SK-N-SH (cell line): Measurements from ENCODE around the gene CCNJL. TPM values are rescaled to one million over a fixed set of nuclear protein-coding genes. Genes with fewer than 3 reads are reported as not detected.
"Not testable (repeated sequence)": the region's sequence is repeated elsewhere in the genome, so short reads cannot be mapped to it uniquely, and the experiment has no call there.

ENCODE experiments used
- CTCF ChIA-PET: fragments of 300-600, 350-600 bp; formaldehyde crosslinking; extraction: SDS; loops from one replicate; lab custom pipeline; 2021; lab: Yijun Ruan, JAX
- POLR2A ChIA-PET: fragments of 350-600 bp; sonication (Branson Sonifier 250); formaldehyde crosslinking; extraction: SDS; loops from one replicate; lab custom pipeline; 2020; ENCODE audit warnings: antibody characterized with exemption, inconsistent platforms; lab: Yijun Ruan, JAX
- DNase-seq: peaks from one replicate; pipeline ENCODE4 v3.0.0; 2012
- H2AFZ ChIP-seq: fragments of 200-600 bp; sonication (generic); 2 replicates; pipeline ENCODE4 v1.8.1; 2016; ENCODE audit warnings: antibody characterized with exemption, mild to moderate bottlenecking, low read depth
- H3F3A ChIP-seq: fragments of 200-600 bp; sonication (generic); replicated peaks from 2 replicates; pipeline ENCODE3; 2016; ENCODE audit warnings: antibody characterized with exemption, mild to moderate bottlenecking; ENCODE audit not compliant: insufficient read depth
- H3K27ac ChIP-seq, 2 experiments: fragments of 200-500 bp in 1 of 2; fragments of 200-600 bp in 1 of 2; sonication (Bioruptor generic) in 1 of 2; sonication (generic), shearing (Covaris generic) in 1 of 2; 2 replicates each; pipeline versions ENCODE4 v1.5.1 to v1.6.1; 2014 to 2016; ENCODE audit warnings: low read depth in 2 of 2, inconsistent platforms in 1 of 2, low read length in 1 of 2, mild to moderate bottlenecking in 1 of 2, mixed read lengths in 1 of 2
- H3K27me3 ChIP-seq: fragments of 200-600 bp; sonication (generic), shearing (Covaris generic); 2 replicates; pipeline ENCODE4 v1.6.1; 2016; ENCODE audit warnings: mixed run types; ENCODE audit not compliant: insufficient read depth
- H3K36me3 ChIP-seq, 2 experiments: fragments of 200-500 bp in 1 of 2; fragments of 200-600 bp in 1 of 2; sonication (Bioruptor generic) in 1 of 2; sonication (generic) in 1 of 2; replicated peaks in 1 of 2; 2 replicates each; pipeline versions ENCODE3 to v1.5.1; 2014 to 2016; ENCODE audit warnings: low read length in 1 of 2, mild to moderate bottlenecking in 1 of 2; ENCODE audit not compliant: insufficient read depth in 2 of 2, control insufficient read depth in 1 of 2
- H3K4me1 ChIP-seq, 2 experiments: fragments of 200-500 bp in 1 of 2; fragments of 200-600 bp in 1 of 2; sonication (Bioruptor generic) in 1 of 2; sonication (generic), shearing (Covaris generic) in 1 of 2; 2 replicates each; pipeline versions ENCODE4 v1.5.1 to v1.6.1; 2014 to 2016; ENCODE audit warnings: low read depth in 1 of 2, low read length in 1 of 2, mixed run types in 1 of 2; ENCODE audit not compliant: insufficient read depth in 2 of 2, control insufficient read depth in 1 of 2
- H3K4me2 ChIP-seq: fragments of 200-600 bp; sonication (generic), shearing (Covaris generic); 2 replicates; pipeline ENCODE4 v1.6.1; 2017; ENCODE audit warnings: mixed run types
- H3K4me3 ChIP-seq, 2 experiments: fragments of 200-500 bp in 1 of 2; fragments of 200-600 bp in 1 of 2; sonication (Bioruptor generic) in 1 of 2; sonication (generic), shearing (Covaris generic) in 1 of 2; 2 replicates each; pipeline versions ENCODE4 v1.5.1 to v1.8.1; 2014 to 2016; ENCODE audit warnings: low read depth in 2 of 2, inconsistent platforms in 1 of 2, low read length in 1 of 2, mild to moderate bottlenecking in 1 of 2, mixed read lengths in 1 of 2, moderate library complexity in 1 of 2
- H3K79me2 ChIP-seq: fragments of 200-600 bp; sonication (generic); 2 replicates; pipeline ENCODE4 v1.8.1; 2017; ENCODE audit warnings: mild to moderate bottlenecking; ENCODE audit not compliant: insufficient read depth
- H3K9ac ChIP-seq: fragments of 200-600 bp; sonication (generic); 2 replicates; pipeline ENCODE4 v1.6.1; 2017; ENCODE audit warnings: mixed run types
- H3K9me2 ChIP-seq: fragments of 200-600 bp; sonication (generic); 2 replicates; pipeline ENCODE4 v1.6.1; 2017; ENCODE audit warnings: mixed run types
- H3K9me3 ChIP-seq: fragments of 200-600 bp; sonication (generic); 2 replicates; pipeline ENCODE4 v1.6.1; 2017; ENCODE audit warnings: mixed run types, mild to moderate bottlenecking, moderate library complexity
- H4K20me1 ChIP-seq: fragments of 200-600 bp; sonication (generic); 2 replicates; pipeline ENCODE4 v1.6.1; 2017; ENCODE audit warnings: mild to moderate bottlenecking, mixed run types; ENCODE audit not compliant: insufficient read depth
- ELF1 ChIP-seq: IDR thresholded peaks from 2 replicates; pipeline ENCODE4 v1.4.0; 2012
- FOSL2 ChIP-seq: IDR thresholded peaks from 2 replicates; pipeline ENCODE4 v1.4.0; 2012; ENCODE audit warnings: low read depth, mild to moderate bottlenecking, moderate library complexity, borderline replicate concordance
- GATA2 ChIP-seq: sonication (generic); formaldehyde crosslinking; IDR thresholded peaks from 2 replicates; pipeline ENCODE4 v1.5.0; 2020; ENCODE audit warnings: mild to moderate bottlenecking, missing genetic modification reagents
- IRF3 ChIP-seq: fragments of 150-350 bp; IDR thresholded peaks from 2 replicates; pipeline ENCODE4 v1.6.1; 2016; ENCODE audit warnings: mild to moderate bottlenecking, low read depth, low read length
- MAX ChIP-seq: IDR thresholded peaks from 2 replicates; pipeline ENCODE4 v1.4.0; 2012; ENCODE audit warnings: low read depth
- MXI1 ChIP-seq: IDR thresholded peaks from 2 replicates; pipeline ENCODE4 v1.6.1; 2012; ENCODE audit warnings: mild to moderate bottlenecking, low read depth, low read length, improper control_type of control experiment
- NRF1 ChIP-seq: IDR thresholded peaks from 2 replicates; pipeline ENCODE4 v1.6.1; 2012; ENCODE audit warnings: low read depth, mild to moderate bottlenecking, low read length
- RCOR1 ChIP-seq: fragments of 150-350 bp; IDR thresholded peaks from 2 replicates; pipeline ENCODE4 v1.6.1; 2017; ENCODE audit warnings: antibody characterized with exemption, low read length
- REST ChIP-seq: IDR thresholded peaks from 2 replicates; pipeline ENCODE4 v1.6.1; 2012; ENCODE audit warnings: mild to moderate bottlenecking, low read depth, low read length, moderate library complexity
- RFX5 ChIP-seq: IDR thresholded peaks from 2 replicates; pipeline ENCODE4 v1.6.1; 2012; ENCODE audit warnings: mild to moderate bottlenecking, improper control_type of control experiment, low read length
- RXRA ChIP-seq: IDR thresholded peaks from 2 replicates; pipeline ENCODE4 v1.4.0; 2012; ENCODE audit warnings: low read depth, mild to moderate bottlenecking, borderline replicate concordance
- SIN3A ChIP-seq: IDR thresholded peaks from 2 replicates; pipeline ENCODE4 v1.6.1; 2012; ENCODE audit warnings: low read depth, mild to moderate bottlenecking, low read length, moderate library complexity, borderline replicate concordance
- TAF1 ChIP-seq: IDR thresholded peaks from 2 replicates; pipeline ENCODE4 v1.6.1; 2012; ENCODE audit warnings: low read depth, mild to moderate bottlenecking, low read length, moderate library complexity, borderline replicate concordance
- USF1 ChIP-seq: IDR thresholded peaks from 2 replicates; pipeline ENCODE4 v1.4.0; 2012; ENCODE audit warnings: low read depth, borderline replicate concordance
- USF2 ChIP-seq: fragments of 150-350 bp; IDR thresholded peaks from 2 replicates; pipeline ENCODE4 v1.6.1; 2017; ENCODE audit warnings: antibody characterized with exemption, low read length, low read depth, borderline replicate concordance
- YY1 ChIP-seq: IDR thresholded peaks from 2 replicates; pipeline ENCODE4 v1.4.0; 2012; ENCODE audit warnings: low read depth, mild to moderate bottlenecking
- WGBS: methylation state at CpG from one replicate; pipeline ENCODE4 v1.1.6; 2017; ENCODE audit warnings: low lambda C conversion rate; 5-methylcytosine and 5-hydroxymethylcytosine counted together
- polyA plus RNA-seq, 3 experiments: library from polyadenylated mRNA; depleted of rRNA; stranded (reverse); fragments of >200 nt; gene quantifications; 2 replicates each; pipeline ENCODE4 v1.2.3, GENCODE V29; 2012

CCNJL gene
- polyA plus RNA-seq, 1 of the 3 experiments (the other 2 are of a cell fraction): 7.1 TPM

- no peak for TF ChIP-seq RXRA
- no peak for TF ChIP-seq USF1
- TF ChIP-seq MXI1: no peak
- TF ChIP-seq RFX5: no peak
- no peak for TF ChIP-seq SIN3A
- no peak for TF ChIP-seq RCOR1
- TF ChIP-seq GATA2: no peak; the same call in 1 of the 2 replicates
- TF ChIP-seq USF2: no peak
- TF ChIP-seq IRF3: no peak
- no peak for TF ChIP-seq NRF1
- TF ChIP-seq TAF1: no peak
- no peak for TF ChIP-seq FOSL2
- TF ChIP-seq MAX: no peak
- TF ChIP-seq REST: no peak
- TF ChIP-seq YY1: no peak
- no peak for TF ChIP-seq ELF1
- Histone ChIP-seq H3K9me3 (no peaks in the 10 kb centered on the region), H3K4me1 (peaks cover 0 to 7% of the 10 kb centered on the region in 2 experiments; a peak in 3 of 4 replicates), H3F3A (no peaks in the 10 kb centered on the region), H2AFZ (no peak overlapping the region), H3K4me3 (no peak overlapping the region), H3K27ac (no peak overlapping the region; a peak in 1 of 4 replicates), H3K27me3 (no peaks in the 10 kb centered on the region), H3K9me2 (no peaks in the 10 kb centered on the region), H3K79me2 (no peaks in the 10 kb centered on the region), H3K9ac (no peak overlapping the region), H3K4me2 (no peak overlapping the region), H4K20me1 (no peaks in the 10 kb centered on the region), H3K36me3 (no peaks in the 10 kb centered on the region)
- 76% methylated on average over 10 of the region's 10 CpGs for WGBS
- ChIA-PET CTCF (interaction anchor here (0.7 to 1.6 kb wide), 4 partner anchors 51 to 317 kb away, joined by 3 to 5 read pairs (median 3); no protein-coding TSS in a partner anchor), POLR2A (interaction anchor here (0.7 kb wide), 1 partner anchor 90 kb away, joined by 3 read pairs; no protein-coding TSS in a partner anchor)
- no peak for DNase-seq
These were observed 27.2 kb upstream of the CCNJL start for GRCh38 chr5:160339406-160340130.

- H3K4me2 ChIP-seq, H3F3A ChIP-seq, H3K9me2 ChIP-seq, H4K20me1 ChIP-seq, POLR2A ChIA-PET, H3K9me3 ChIP-seq, H3K36me3 ChIP-seq, DNase-seq, H3K79me2 ChIP-seq, H2AFZ ChIP-seq, H3K4me3 ChIP-seq, H3K9ac ChIP-seq, H3K27ac ChIP-seq, H3K27me3 ChIP-seq: not testable (repeated sequence)
- H3K4me1 ChIP-seq: peaks cover 0 to 11% of the 10 kb centered on the region in 2 experiments; a peak in 2 of 4 replicates
- WGBS: 68% methylated on average over 3 of the region's 3 CpGs
- CTCF ChIA-PET: interaction anchor here (1.1 kb wide), 1 partner anchor 56 kb away, joined by 3 read pairs; no protein-coding TSS in a partner anchor
These were observed 22.4 kb upstream of the CCNJL start for GRCh38 chr5:160334716-160335115.
